Posterior vena cava (tissue), 2 donors: ENCODE results near the gene TNFRSF17. TPM values are rescaled to one million over a fixed set of nuclear protein-coding genes. Genes with fewer than 3 reads are reported as not detected.
"Not testable (repeated sequence)": the region's sequence is repeated elsewhere in the genome, so short reads cannot be mapped to it uniquely, and the experiment has no call there.

Experiments used
- DNase-seq: peaks from one replicate; pipeline ENCODE4 v3.0.0-alpha.2; 2020; ENCODE audit warnings: low spot score
- intact Hi-C, 2 donors: fragments of 100-400 bp; cut with DNase I; formaldehyde crosslinking; loops; one replicate each; pipeline versions ENCODE4 v1.14.1 to v1.14.2; 2022 to 2023
- long read RNA-seq, 2 donors: library from polyadenylated mRNA; unstranded; transcript quantifications; one replicate each; pipeline ENCODE4 v2.0.0, GENCODE V29; 2020 to 2021
- total RNA-seq, 2 donors: library from RNA; stranded (reverse); fragmentation: NEBNext Ultra II Directional; extraction: Animal tissue kit (Norgen Biotek cat#: 25700); gene quantifications; one replicate each; pipeline ENCODE4 v1.2.1, GENCODE V29; 2021
- donor health status: DM: yes; HTN: yes; CAD: no.
- donor health status: DM: yes; HTN: yes; CAD: no.

Gene TNFRSF17
- total RNA-seq = not detected
- long read RNA-seq, donor 1 = 0 reads
- long read RNA-seq, donor 2 = 0 reads

- intact Hi-C loops = no loop called here
- peak; percentile 29 for DNase-seq
These were observed at the start of gene TNFRSF17 for GRCh38 chr16:11964761-11965551. TNFRSF17 (plus strand) TSS chr16:11965210; CDS start chr16:11965325, 115 bp downstream.

GRCh38 chr16:11915644-11916523, 49.1 kb upstream of the TNFRSF17 start, which contains the start of gene GSPT1:
GSPT1 (minus strand) TSS chr16:11915956; CDS start chr16:11915720, 236 bp downstream.
- intact Hi-C loops = no loop called here
- peak; percentile 100 for DNase-seq

- intact Hi-C loops = no loop called here
- no peak for DNase-seq
These were observed 48.3 kb upstream of the TNFRSF17 start for GRCh38 chr16:11916524-11917285.

GRCh38 chr16:11924046-11924445, 41.0 kb upstream of the TNFRSF17 start:
- DNase-seq, intact Hi-C loops: not testable (repeated sequence)

- intact Hi-C loops, DNase-seq: not testable (repeated sequence)
These were observed 37.7 kb upstream of the TNFRSF17 start for GRCh38 chr16:11927350-11927749.

GRCh38 chr16:11941945-11942344, 23.1 kb upstream of the TNFRSF17 start, which contains the start of gene NPIPB2:
NPIPB2 (minus strand) TSS chr16:11942045; CDS start chr16:11942045, 0 bp downstream.
- DNase-seq, intact Hi-C loops: not testable (repeated sequence)

- no peak for DNase-seq
These were observed 18.6 kb upstream of the TNFRSF17 start for GRCh38 chr16:11946433-11946832.

GRCh38 chr16:11948819-11949218, 16.2 kb upstream of the TNFRSF17 start:
- DNase-seq = peak; percentile 9
- intact Hi-C loops = no loop called here

More at GRCh38 chr16:11946433-11946832, 18.6 kb upstream of the TNFRSF17 start:
- intact Hi-C loops = no loop called here

GRCh38 chr16:11949527-11949926, 15.5 kb upstream of the TNFRSF17 start:
- DNase-seq = no peak
- intact Hi-C loops = no loop called here

GRCh38 chr16:11950388-11950787, 14.6 kb upstream of the TNFRSF17 start:
- no peak for DNase-seq
- intact Hi-C loops = no loop called here

GRCh38 chr16:11953576-11953975, 11.4 kb upstream of the TNFRSF17 start:
- intact Hi-C loops = not testable (repeated sequence)
- DNase-seq = peak; percentile 16

- intact Hi-C loops = no loop called here
These were observed 9.3 kb upstream of the TNFRSF17 start for GRCh38 chr16:11955713-11956123.

GRCh38 chr16:11956558-11956957, 8.5 kb upstream of the TNFRSF17 start:
- intact Hi-C loops = no loop called here
- DNase-seq = no peak

More at GRCh38 chr16:11955713-11956123, 9.3 kb upstream of the TNFRSF17 start:
- DNase-seq = peak; percentile 64

- DNase-seq = peak; percentile 68
- intact Hi-C loops = no loop called here
These were observed 7.2 kb upstream of the TNFRSF17 start for GRCh38 chr16:11957591-11958395.

- peak; percentile 37 for DNase-seq
- intact Hi-C loops = not testable (repeated sequence)
These were observed 2.6 kb upstream of the TNFRSF17 start for GRCh38 chr16:11962457-11962856.

GRCh38 chr16:11962978-11963377, 2.0 kb upstream of the TNFRSF17 start:
- intact Hi-C loops = not testable (repeated sequence)
- DNase-seq = peak; percentile 17

- intact Hi-C loops = no loop called here
- peak; percentile 40 for DNase-seq
These were observed 1.3 kb upstream of the TNFRSF17 start for GRCh38 chr16:11963706-11964105.

- intact Hi-C loops = no loop called here
- no peak for DNase-seq
These were observed 1.2 kb downstream of the TNFRSF17 start for GRCh38 chr16:11966173-11966572.
